C4-2B (cell line): ENCODE measurements around the gene MCEMP1.

ENCODE experiments used
- ZFX ChIP-seq: fragments of 450-650 bp; IDR thresholded peaks from 2 replicates; pipeline ENCODE4 v1.6.1; 2017
- TF ChIP-seq, protein P1 (sequence below): fragments of 450-650 bp; conservative IDR thresholded peaks from 2 replicates; pipeline ENCODE4 v1.5.1; 2017; ENCODE audit warnings: mild to moderate bottlenecking

DNA sequence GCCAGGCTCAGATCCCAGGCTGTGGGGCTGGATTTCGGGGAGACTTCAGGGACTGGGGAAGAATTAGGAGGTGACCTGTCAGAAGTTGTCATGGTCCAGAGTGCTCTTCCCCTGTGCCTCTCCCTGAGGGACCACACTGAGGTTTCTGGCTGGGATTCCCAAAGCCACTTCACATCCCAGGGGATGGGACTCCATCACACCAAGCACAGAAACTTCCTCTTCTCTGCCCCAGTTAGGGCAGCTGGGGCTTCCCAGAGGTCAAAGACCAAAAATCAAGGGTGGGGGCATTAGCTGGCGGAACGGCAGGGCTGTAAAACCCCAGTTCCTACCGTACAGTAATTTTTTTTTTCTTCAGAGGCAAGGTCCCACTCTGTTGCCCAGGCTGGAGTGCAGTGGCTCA lies 17.6 kb downstream of the MCEMP1 start:
- TF ChIP-seq, protein P1, sequence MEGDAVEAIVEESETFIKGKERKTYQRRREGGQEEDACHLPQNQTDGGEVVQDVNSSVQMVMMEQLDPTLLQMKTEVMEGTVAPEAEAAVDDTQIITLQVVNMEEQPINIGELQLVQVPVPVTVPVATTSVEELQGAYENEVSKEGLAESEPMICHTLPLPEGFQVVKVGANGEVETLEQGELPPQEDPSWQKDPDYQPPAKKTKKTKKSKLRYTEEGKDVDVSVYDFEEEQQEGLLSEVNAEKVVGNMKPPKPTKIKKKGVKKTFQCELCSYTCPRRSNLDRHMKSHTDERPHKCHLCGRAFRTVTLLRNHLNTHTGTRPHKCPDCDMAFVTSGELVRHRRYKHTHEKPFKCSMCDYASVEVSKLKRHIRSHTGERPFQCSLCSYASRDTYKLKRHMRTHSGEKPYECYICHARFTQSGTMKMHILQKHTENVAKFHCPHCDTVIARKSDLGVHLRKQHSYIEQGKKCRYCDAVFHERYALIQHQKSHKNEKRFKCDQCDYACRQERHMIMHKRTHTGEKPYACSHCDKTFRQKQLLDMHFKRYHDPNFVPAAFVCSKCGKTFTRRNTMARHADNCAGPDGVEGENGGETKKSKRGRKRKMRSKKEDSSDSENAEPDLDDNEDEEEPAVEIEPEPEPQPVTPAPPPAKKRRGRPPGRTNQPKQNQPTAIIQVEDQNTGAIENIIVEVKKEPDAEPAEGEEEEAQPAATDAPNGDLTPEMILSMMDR = no peak
- no peak for TF ChIP-seq ZFX
